Measurements from ENCODE around the gene AAK1.
"Not testable (repeated sequence)": the region's sequence is repeated elsewhere in the genome, so short reads cannot be mapped to it uniquely, and the experiment has no call there.

AAK1 gene

DNA sequence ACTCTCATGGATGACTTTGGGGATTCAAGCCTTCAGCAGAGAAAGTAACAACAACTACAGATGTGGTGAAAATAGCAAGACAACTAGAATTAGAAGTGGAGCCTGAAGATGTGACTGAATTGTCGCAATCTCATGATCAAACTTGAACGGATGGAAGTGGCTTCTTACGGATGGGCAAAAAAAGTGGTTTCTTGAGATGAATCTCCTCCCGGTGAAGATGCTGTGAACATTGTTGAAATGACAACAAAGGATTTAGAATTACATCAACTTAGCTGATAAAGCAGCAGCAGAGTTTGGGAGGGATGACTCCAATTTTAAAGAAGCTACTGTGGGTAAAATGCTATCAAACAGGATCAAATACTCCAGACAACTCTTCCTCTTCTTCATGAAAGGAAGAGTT is 43.1 kb downstream of the AAK1 start:
- no peak for DNase-seq (ENCODE audit: low read depth in 3 of 3)

GRCh38 chr2:69597843-69598610 is 45.5 kb downstream of the AAK1 start:
- no peak for DNase-seq (ENCODE audit: low read depth in 3 of 3)

DNA sequence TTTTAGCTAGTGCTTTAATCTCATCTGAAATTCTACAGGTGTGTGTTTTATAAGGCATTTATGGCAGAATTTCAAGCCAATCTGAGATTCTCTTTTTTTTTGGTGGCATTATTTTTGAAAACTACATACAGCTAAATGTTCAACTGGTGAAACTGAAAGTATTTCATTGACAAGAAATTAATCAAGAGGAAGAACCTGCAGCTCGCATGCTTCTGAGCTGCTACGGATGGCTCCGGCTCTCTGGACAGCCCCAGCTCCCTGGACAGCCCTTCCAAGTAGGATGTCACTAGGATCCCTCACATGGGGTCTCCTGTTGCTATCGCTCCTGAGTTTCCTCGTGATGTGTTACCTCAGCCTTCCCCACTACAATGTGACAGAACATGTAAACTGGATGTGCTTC is 46.4 kb downstream of the AAK1 start:
- DNase-seq (ENCODE audit: low read depth in 3 of 3), result no peak

DNA sequence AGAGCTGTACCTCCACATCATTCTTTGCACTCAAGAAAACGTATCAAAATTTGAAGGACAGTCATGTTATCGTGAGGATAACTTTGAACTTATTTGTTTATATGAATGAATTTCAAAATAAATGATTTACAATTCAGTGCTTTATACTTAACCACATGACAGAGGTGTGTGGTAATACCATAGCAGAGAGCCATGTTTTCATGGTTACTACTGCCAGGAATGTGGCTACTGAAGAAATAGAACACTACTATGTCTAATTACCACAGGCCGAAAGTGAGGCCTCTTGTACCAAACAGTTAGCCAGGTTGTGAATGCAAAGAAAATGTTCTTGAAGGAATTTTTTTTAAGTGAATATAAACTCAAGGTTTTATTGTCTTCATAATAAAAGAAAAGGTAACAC is 49.2 kb downstream of the AAK1 start:
- no peak for DNase-seq (ENCODE audit: low read depth in 3 of 3)

DNA sequence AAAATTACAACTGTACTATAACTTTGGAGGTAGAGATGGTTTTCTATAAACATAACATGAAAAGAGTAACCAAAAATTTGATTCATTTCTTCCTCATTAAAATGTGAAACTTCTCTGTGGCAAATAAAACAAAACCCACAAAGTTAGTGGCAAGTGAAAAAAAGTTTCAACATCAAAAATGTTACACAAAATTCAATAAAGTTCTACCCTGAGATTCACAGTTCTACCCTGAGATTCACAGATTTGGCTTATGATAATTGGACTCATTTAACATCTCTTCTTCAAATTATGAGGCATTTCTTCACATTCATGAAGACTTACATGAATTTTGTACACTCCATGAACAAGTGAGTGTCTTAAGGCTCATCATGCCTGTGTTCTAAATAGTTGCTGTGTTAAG is 51.0 kb downstream of the AAK1 start:
- DNase-seq (ENCODE audit: low read depth in 3 of 3), result no peak

DNA sequence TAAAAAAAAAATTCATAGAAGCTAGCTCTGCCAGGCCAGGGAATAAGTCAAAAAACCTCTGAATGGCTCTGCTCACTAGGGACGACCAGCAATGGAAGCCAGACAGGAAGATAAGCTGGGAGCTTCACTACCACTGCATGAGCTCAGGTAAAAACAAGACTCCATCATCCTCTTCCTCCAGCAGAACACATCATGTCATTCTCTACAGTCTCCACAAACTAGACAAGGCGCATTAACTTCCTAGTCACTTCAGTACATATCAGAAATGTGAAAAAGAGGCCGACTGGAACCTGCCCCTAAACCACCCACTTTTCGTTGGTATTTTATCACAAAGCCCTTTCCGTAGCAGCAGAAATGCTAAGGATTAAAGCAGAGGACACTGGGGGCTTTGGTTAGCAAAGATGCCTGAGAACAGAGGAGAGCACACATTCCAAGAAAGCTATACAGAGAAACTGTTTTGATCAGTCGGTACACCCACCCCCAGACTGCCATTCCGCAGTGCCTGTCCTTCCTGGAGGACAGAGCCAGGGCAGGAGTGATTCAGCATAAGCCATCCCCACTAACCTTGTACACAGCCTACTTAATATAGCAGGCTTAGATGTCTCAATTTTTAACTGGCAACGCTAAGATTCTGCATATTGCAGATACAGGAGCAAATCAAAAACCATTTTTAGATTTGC is 53.4 kb downstream of the AAK1 start:
- no peak for DNase-seq (ENCODE audit: low read depth in 3 of 3)

DNA sequence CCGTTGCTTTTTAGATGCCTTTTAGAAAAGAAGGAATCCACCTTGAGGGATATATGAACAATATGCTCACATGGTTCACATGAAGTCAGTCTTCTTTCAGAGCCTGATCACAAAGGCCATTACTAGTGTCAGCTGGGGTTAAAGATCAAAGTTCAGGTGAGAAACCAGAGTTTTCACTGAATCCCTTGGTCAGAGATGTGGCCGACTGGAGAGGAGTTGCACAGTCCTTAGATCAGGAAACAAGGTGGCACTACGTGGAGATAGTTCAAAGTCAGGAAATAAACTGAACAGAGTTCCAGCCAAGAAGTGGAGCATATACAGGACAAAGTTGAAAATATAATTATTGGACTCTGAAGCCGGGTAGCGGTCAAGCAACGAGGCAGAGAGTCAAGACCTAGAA is 54.6 kb downstream of the AAK1 start:
- DNase-seq (ENCODE audit: low read depth in 3 of 3), result no peak

DNA sequence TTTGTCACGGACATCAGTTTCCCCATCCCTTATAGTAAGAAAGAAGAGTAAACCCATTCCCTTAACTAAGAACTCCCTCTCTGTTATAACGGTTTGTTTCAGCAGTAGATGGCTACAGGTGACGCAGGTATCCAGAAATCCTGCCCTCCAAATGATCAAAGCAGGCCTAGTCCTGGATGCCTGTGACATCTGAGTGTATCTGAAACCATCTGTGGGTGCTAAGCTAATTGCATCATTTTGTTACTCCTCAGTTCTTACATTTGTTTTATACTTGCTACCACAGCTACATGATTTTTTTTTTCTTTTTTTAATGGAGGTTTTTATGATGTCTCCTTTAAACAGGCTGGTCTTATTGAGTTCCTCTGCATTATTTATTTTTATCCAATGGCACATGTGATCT is 55.1 kb downstream of the AAK1 start:
- no peak for DNase-seq (ENCODE audit: low read depth in 3 of 3)

- no peak for DNase-seq (ENCODE audit: low read depth in 3 of 3)
Measured at GRCh38 chr2:69585855-69586555, 57.5 kb downstream of the AAK1 start.

DNA sequence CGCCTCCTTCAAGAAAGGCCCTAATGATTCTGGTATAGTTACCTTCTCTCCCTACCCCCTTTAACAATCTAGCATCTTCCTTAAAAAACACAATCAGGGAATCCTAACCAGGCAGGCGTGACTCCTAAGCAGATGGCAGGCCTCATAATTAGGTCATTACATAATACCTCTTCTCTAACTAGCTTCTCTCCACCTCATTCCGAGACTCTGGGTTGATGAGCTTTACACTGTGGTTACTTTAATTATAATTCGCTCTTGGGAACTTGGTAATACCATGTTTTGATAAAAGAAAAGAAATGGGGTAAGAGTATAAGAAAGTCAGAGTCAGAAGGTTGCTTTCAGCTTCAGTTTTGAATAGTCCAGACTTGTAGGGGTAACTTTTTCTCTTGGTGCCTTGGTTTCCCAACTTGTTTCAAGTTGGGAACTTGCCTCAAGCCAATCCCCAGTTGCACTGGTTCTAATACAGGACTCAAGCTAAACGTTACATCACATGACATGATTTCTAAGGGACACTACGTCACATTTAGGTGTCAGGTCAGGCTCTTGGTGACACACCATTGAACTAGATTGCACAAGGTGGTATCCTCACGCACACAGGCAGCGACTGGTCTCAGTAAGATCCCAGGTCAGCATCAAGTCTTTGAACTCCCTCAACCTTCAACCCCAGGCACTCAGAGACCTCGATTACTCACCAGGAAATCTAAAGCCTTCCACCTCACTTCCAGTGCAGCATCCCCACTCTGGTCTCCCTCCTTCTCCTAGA is 59.2 kb downstream of the AAK1 start:
- DNase-seq (ENCODE audit: low read depth in 3 of 3), result no peak

DNA sequence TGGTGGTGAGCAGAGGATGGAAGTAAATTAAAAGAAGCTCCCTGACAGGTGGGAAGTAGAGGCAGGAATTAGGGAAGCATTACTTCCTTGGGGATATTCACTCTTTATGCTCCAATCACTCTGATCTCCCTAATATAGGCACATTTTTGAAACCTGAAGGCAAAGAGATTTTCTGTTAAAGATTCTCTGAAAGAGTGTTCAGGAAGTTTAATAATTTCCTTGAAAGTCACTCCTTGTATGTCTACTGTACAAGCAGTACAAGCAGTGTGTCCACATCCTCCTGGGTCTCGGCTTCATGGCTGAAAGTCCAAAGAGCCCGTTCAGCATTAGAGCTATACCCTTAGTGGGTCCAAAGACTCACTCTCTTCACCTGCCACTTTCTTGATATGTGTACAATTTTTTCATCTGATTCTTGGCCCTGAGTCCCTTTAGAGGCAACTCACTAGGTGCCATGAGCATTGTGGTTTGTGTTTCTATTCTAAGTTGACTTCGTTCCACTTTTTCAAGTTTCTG is 60.2 kb downstream of the AAK1 start:
- no peak for DNase-seq (ENCODE audit: low read depth in 3 of 3)

DNA sequence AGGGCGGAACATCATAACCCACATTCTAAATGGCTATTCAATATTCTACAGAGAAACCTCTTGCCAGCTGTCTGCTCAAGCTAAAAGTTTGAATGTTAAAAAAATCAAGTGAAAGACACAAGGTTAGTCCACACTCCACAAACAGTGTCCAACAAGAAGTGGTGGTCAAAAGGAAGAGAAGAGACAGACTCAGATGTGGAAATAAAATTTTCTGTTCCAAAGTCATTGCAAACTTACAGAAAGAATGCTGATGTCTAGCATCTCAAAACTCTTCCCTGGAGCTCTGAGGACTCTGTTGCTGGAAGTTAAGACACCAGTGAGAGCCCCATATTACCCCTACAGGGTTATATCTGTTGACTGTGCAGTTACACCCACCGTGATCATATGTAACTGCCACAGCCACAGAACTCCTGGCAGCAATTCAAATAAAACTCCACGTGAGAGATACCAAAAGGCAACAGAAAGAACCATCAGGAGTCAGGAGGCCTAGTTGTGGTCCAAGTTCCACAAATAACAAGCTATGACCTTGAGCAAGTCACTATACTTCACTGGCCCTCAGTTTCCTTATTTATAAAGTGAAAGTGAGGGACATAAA is 60.9 kb downstream of the AAK1 start:
- DNase-seq (ENCODE audit: low read depth in 3 of 3), result no peak

- no peak for DNase-seq (ENCODE audit: low read depth in 3 of 3)
Measured at GRCh38 chr2:69581774-69582581, 61.6 kb downstream of the AAK1 start.

DNA sequence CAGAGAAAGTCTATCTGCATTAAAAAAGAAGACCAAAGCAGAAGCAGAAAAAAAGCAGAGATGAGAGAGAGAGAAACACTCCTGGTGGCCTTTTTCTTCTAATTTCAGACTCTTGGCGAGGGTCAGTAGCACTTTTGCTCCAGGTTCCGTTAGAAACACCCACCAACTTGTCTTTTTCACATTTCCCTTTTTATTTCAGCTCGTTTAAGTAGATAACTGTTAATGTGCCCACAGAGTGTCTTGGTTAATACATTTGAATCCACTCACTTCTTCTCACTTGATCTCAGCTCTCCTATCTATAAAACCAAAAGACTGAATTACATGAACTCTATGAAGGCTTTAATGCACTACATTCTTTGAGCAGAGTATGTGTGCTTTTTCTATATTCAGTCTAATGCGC is 63.1 kb downstream of the AAK1 start:
- DNase-seq (ENCODE audit: low read depth in 3 of 3), result no peak

- no peak for DNase-seq (ENCODE audit: low read depth in 3 of 3)
Measured at GRCh38 chr2:69579536-69579935, 64.0 kb downstream of the AAK1 start.

- no peak for DNase-seq (ENCODE audit: low read depth in 3 of 3)
Measured at GRCh38 chr2:69578198-69578540, 65.4 kb downstream of the AAK1 start.

DNA sequence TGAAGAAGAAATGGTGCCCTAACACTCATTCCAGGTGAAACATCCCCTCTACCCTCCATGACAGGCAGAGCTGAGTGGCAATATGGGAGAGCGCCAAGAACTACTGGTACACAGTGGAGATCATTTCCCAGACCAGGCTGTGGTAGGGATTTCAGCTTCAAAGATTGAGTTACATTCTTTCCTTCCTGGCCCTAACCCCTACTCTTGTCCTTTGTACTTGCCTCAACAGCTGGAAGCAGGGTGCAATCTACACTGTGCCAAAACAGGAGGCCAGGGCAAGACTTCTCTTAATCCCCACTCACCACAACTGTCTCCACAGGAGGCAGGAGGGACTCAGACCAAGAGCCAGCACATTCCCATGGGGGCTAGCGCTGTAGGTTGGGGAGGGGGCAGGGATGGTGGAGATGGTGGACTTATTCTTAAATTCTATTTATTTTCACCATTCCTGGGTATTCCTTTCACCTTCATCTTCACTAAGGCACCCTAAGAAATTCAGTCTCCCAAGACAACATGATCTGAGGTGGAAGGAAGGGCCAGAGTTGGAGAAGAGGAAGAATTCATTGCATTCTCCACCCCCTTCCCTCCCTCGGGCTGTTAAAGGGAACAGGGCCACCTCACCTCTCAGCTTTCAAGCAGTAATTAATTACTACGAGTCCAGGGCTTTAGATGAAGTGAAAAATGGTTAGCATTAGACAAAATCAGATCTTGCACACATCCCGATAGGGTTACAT is 65.9 kb downstream of the AAK1 start:
- no peak for DNase-seq (ENCODE audit: low read depth in 3 of 3)

DNA sequence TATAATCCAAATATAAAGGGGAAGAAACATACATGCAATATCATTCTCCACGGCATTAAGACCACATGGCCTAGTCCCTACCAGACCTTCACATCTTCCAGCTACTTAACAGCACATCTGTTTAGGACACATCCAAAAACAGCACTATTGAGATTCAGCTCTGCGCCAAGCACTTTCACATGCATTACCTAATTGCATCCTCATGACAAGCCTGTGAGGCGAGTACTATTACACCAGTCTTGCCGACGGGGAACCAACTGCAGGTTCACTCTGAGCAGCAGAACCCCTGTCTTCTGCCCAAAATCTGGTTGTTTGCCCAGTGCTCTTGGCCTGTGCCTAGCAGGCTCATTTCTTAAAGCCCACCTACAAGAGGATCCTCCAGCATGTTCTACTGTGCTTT is 66.7 kb downstream of the AAK1 start:
- DNase-seq (ENCODE audit: low read depth in 3 of 3), result no peak

DNA sequence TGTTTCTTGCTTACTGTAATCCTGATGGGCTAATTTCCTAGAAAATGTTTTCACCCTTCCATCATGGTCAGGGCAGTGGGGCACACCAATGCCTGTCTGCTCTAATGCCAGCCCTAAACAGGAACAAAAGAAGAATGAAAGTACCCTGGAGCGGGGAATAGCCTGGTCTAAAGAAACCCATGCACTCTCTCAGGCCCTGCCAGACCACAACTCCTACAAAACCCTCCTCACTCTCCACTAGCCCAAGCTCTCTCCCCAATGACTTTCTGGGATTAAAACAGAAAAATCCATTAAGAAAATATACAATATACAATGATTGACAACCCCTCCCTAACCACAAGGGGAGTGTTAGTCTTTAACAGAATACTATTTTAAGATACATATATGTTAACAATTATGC is 67.6 kb downstream of the AAK1 start:
- no peak for DNase-seq (ENCODE audit: low read depth in 3 of 3)

DNA sequence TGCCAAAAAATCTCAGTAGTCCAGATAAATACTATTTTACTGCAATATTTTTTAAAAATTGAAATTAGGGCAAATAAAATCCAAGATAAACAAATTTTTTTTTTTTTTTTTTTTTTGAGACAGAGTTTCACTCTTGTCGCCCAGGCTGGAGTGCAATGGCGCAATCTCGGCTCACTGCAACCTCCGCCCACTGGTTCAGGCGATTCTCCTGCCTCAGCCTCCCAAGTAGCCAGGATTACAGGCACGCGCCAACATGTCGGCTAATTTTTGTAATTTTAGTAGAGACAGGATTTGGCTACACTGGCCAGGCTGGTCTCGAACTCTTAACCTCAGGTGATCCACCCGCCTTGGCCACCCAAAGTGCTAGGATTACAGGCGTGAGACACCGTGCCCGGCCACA is 68.2 kb downstream of the AAK1 start:
- not testable (repeated sequence) for DNase-seq (ENCODE audit: low read depth in 3 of 3)
